ENCODE data around the gene P2RX7. TPM values are rescaled to one million over a fixed set of nuclear protein-coding genes. Genes with fewer than 3 reads are reported as not detected.

The P2RX7 gene
- total RNA-seq, 1 donor from 2014 or later: 0.47 TPM

DNA sequence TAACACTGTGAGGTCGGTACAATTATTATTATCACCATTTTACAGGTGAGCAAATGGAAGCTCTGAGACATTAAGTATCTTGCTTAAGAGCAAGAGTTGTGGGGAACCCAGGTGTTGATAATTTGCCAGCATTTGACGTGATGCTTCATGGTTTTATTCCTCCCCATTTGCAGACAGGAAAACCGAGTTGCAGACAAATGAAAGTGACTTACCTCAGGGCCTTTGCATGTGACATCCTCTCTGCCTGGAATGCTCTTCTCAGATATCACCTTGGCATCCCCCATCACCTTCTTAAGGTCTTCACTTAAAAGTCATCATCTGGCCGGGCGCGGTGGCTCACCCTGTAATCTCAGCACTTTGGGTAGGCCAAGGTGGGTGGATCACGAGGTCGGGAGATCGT is 21.0 kb upstream of the P2RX7 start:
- no peak for DNase-seq (ENCODE audit: low spot score)
- no peak overlapping the region for H3K27ac Mint-ChIP-seq (ENCODE audit: unreplicated experiment)
- H3K36me3 Mint-ChIP-seq (ENCODE audit: low read depth): no peaks in the 10 kb centered on the region
- H3K4me3 Mint-ChIP-seq (ENCODE audit: unreplicated experiment): no peak overlapping the region
- no peaks in the 10 kb centered on the region for H3K4me1 Mint-ChIP-seq (ENCODE audit: low read depth)
- no peaks in the 10 kb centered on the region for H3K9me3 Mint-ChIP-seq (ENCODE audit: low read depth)
- peaks cover 3% of the 10 kb centered on the region for H3K27me3 Mint-ChIP-seq (ENCODE audit: low read depth)
- no peak for TF ChIP-seq CTCF (IDR thresholded peaks at IDR 0.05)

DNA sequence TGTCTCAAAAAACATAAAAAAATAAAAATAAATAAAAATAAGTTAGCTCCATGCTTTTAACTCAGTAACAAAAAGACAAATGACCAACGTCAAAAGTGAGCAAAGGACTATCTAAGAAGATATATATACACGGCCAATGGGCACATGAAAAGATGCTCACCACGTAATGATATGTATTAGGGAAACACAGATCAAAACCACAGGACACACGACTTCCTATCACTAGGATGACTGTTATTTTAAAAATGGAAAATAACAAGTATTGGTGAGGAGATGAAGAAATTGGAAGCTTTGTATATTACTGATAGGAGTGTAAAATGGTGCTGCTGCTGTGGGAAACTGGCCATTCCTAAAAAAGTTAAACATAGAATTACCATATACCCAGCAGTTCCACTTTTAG is 20.2 kb upstream of the P2RX7 start:
- Mint-ChIP-seq H3K27me3 (ENCODE audit: low read depth) (peaks cover 7% of the 10 kb centered on the region), H3K4me3 (ENCODE audit: unreplicated experiment) (no peak overlapping the region), H3K9me3 (ENCODE audit: low read depth) (no peaks in the 10 kb centered on the region), H3K4me1 (ENCODE audit: low read depth) (no peaks in the 10 kb centered on the region), H3K27ac (ENCODE audit: unreplicated experiment) (no peak overlapping the region), H3K36me3 (ENCODE audit: low read depth) (no peaks in the 10 kb centered on the region)
- no peak for TF ChIP-seq CTCF (IDR thresholded peaks at IDR 0.05)
- no peak for DNase-seq (ENCODE audit: low spot score)

DNA sequence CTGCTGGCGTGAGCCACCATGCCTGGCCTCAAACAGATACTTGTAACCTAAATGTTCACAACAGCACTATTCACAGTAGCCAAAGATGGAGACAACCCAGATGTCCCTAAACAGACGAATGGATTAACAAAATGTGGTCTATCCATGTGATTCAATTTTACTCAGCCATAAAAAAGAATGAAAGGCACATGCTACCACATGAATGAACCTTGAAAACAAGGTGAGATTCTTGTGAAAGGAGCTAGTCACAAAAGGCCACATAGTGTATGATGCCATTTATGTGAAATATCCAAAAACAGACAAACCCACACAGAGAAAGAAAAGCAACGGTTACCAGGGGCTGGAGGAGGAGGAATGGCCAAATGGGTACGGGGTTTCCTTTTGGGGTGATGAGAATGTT is 19.6 kb upstream of the P2RX7 start:
- Mint-ChIP-seq H3K4me3 (ENCODE audit: unreplicated experiment) (no peak overlapping the region), H3K36me3 (ENCODE audit: low read depth) (no peaks in the 10 kb centered on the region), H3K9me3 (ENCODE audit: low read depth) (no peaks in the 10 kb centered on the region), H3K27me3 (ENCODE audit: low read depth) (peaks cover 7% of the 10 kb centered on the region), H3K4me1 (ENCODE audit: low read depth) (no peaks in the 10 kb centered on the region), H3K27ac (ENCODE audit: unreplicated experiment) (no peak overlapping the region)
- DNase-seq (ENCODE audit: low spot score): no peak
- TF ChIP-seq CTCF (IDR thresholded peaks at IDR 0.05): no peak

- no peak overlapping the region for H3K27ac Mint-ChIP-seq (ENCODE audit: unreplicated experiment)
- no peaks in the 10 kb centered on the region for H3K4me1 Mint-ChIP-seq (ENCODE audit: low read depth)
- H3K4me3 Mint-ChIP-seq (ENCODE audit: unreplicated experiment): no peak overlapping the region
- H3K9me3 Mint-ChIP-seq (ENCODE audit: low read depth): no peaks in the 10 kb centered on the region
- H3K27me3 Mint-ChIP-seq (ENCODE audit: low read depth): peaks cover 10% of the 10 kb centered on the region
- H3K36me3 Mint-ChIP-seq (ENCODE audit: low read depth): no peaks in the 10 kb centered on the region
- no peak for DNase-seq (ENCODE audit: low spot score)
- no peak for TF ChIP-seq CTCF (IDR thresholded peaks at IDR 0.05)
Measured at GRCh38 chr12:121114019-121114639, 18.5 kb upstream of the P2RX7 start.

DNA sequence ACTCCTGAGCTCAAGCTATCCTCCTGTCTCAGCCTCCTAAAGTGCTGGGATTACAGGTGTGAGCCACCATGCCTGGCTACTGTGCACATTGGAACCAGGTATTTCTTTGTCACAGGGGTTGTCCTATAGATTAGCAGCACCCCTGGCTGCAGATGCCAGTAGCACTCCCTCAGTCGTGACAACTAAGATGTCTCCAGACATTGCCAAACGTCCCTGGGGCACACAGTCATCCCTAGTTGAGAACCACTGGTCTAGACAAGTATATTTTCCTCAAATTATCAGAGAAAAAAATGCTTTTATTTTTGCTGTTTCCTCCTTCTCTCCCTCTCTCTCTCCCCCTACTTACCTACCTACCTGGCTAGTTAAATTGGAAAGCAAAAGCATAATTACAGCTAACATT is 17.9 kb upstream of the P2RX7 start:
- H3K27ac Mint-ChIP-seq (ENCODE audit: unreplicated experiment): no peak overlapping the region
- no peaks in the 10 kb centered on the region for H3K9me3 Mint-ChIP-seq (ENCODE audit: low read depth)
- no peaks in the 10 kb centered on the region for H3K36me3 Mint-ChIP-seq (ENCODE audit: low read depth)
- no peak overlapping the region for H3K4me3 Mint-ChIP-seq (ENCODE audit: unreplicated experiment)
- TF ChIP-seq CTCF (IDR thresholded peaks at IDR 0.05): no peak
- no peaks in the 10 kb centered on the region for H3K4me1 Mint-ChIP-seq (ENCODE audit: low read depth)
- peaks cover 17% of the 10 kb centered on the region for H3K27me3 Mint-ChIP-seq (ENCODE audit: low read depth)
- no peak for DNase-seq (ENCODE audit: low spot score)

Measured in chondrocyte (in vitro differentiated cells).